HG03558 (cell line): ENCODE measurements around the gene TECPR2.

Source experiments
- ATAC-seq: cut with Tn5 transposase; IDR thresholded peaks from one replicate; pipeline ENCODE4 v1.9.1; 2021; ENCODE audit warnings: moderate number of reproducible peaks; ENCODE audit not compliant: unreplicated experiment; ENCODE audit errors: extremely low read depth

TECPR2 gene

DNA sequence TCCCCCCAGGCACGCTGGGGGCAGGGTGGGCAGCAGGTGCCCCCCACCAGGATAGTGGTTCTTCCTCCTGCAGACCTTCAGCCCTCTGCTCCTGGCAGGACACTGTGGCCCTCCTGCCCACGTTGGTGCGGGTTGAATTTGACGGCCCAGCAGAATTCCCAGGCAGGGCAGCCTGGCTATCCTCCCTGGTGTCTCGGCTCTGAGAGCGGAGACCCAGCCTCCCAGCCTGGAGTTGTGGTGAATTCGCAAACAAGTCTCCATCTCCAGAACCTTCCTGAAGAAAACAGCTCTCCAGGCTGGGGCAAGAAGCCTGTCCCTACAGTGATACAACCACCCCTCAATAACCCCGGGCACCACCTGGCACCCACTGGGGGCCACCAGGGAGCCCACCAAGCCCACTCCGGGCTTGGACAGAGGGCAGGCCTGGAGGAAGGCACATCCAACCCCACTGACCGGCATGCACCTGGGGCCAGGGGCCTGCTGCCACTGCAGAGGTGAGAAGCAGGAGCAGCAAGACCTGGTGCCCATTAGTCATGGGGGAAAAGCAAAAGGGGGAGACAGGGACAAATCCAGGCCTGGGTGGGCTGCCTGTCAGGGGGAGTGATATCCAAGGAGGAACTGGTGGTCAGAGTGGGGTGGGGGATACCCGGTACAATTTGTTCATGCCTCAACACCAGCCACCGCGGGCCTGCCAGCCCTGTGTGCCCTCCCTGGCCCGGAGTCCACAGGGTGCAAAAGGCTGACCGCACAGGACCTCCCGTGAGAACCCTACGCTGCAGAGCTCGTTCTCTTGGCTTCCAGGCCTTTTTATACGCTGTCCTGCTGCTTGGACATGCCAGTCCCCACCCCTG, 143.3 kb downstream of the TECPR2 start:
- no peak for ATAC-seq

GRCh38 chr14:102506626-102506925, 143.8 kb downstream of the TECPR2 start:
- no peak for ATAC-seq

- no peak for ATAC-seq
These were observed 144.5 kb downstream of the TECPR2 start for GRCh38 chr14:102507081-102507856.

DNA sequence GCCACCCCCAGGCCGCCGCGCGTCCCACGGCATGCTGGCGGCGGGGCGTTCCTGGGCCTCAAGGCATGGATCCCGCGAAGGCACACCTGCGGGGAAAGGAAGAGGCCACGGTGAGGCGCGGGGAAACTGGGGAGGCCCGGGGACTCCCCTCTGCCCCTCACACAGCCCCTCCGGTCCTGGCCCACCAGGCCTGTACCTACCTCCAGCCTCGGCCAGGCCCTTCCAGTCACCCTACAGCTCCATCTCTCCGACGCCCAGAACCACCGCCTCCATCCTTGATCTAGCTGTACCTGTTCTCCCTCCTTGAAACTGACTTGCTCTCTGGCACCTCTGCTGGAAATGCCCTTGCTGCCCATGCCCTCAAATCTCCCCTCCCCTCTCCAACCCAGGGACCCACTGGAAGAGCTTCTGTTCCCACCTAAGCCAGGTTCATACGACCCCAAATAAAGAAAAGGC, 145.1 kb downstream of the TECPR2 start:
- no peak for ATAC-seq

- ATAC-seq = no peak
These were observed 145.7 kb downstream of the TECPR2 start for GRCh38 chr14:102508410-102508773.

GRCh38 chr14:102508774-102509745, 146.3 kb downstream of the TECPR2 start:
- ATAC-seq = peak; percentile 25

GRCh38 chr14:102509746-102510615, 147.2 kb downstream of the TECPR2 start, which contains the start of gene ANKRD9:
TSS of gene ANKRD9 (minus strand) at chr14:102509776. CDS start at chr14:102507889, 1,887 bp downstream.
- ATAC-seq = peak; percentile 70

- no peak for ATAC-seq
These were observed 148.1 kb downstream of the TECPR2 start for GRCh38 chr14:102510616-102511520.

GRCh38 chr14:102511538-102511937, 148.8 kb downstream of the TECPR2 start:
- no peak for ATAC-seq

DNA sequence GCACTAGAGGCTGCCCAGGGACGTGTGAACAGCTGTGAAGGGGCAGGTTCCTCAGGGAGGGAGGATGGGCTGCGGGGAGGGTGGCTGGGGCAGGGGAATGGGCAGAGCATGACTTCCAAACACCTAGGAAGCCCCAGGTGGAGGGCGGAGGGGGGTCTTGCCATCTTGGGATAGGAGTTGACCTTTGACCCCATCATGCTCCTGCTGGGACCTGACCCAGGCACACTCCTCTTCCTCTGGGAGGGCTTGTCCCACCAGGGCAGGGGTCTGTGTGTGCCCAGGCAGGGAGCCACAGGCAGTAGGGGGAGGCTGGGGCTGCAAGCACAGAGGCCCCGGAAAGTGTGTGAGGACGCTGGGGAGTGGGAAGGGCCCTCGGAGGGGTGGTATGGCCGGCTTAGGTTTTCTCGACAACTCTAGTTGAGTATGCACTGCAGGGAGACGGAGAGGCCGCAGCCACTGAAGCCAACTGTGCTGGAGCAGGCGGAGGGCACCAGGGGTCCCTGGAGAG, 150.1 kb downstream of the TECPR2 start:
- no peak for ATAC-seq

DNA sequence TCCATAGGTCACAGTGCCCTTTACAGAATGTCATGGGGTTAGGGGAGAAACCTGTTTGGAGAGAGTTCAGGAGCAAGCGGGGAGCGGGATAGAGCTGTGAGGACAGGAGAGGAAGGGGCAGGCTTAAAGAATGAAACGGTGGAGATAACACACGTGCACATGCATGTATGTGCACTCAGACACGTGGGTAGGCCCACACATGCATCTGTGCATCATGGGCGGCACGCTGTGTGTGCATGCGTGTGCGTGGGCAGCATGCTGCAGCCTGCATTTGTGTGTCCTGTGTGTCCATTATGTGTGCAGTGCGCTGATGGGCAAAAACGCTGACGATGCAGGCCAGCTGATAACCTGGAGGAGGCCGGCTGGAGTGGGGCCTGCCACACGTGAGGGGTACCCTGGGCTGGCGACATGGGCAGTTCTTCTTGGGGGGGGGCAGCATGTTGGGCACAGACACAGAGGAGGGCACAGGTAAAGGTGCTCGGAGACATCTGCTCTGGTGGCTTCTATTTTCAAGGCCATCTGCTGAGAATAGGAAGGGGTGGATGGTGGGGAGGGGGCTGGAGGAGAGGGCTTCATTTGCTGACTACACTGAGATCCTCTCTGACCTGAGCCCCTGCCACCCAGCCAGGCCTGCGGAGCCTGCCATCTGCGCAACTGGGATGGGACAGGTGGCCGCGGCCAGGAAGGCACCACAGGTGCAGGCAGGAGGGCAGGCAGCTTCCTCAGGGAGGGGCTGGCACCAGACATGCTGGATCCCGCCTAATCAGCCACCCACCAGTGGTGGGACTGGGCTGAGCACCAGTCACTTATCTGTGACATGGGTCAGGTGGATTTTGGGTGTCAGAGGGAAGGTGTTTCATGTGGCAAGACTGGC, 151.4 kb downstream of the TECPR2 start:
- ATAC-seq = no peak

GRCh38 chr14:102514987-102515733, 152.4 kb downstream of the TECPR2 start:
- no peak for ATAC-seq

DNA sequence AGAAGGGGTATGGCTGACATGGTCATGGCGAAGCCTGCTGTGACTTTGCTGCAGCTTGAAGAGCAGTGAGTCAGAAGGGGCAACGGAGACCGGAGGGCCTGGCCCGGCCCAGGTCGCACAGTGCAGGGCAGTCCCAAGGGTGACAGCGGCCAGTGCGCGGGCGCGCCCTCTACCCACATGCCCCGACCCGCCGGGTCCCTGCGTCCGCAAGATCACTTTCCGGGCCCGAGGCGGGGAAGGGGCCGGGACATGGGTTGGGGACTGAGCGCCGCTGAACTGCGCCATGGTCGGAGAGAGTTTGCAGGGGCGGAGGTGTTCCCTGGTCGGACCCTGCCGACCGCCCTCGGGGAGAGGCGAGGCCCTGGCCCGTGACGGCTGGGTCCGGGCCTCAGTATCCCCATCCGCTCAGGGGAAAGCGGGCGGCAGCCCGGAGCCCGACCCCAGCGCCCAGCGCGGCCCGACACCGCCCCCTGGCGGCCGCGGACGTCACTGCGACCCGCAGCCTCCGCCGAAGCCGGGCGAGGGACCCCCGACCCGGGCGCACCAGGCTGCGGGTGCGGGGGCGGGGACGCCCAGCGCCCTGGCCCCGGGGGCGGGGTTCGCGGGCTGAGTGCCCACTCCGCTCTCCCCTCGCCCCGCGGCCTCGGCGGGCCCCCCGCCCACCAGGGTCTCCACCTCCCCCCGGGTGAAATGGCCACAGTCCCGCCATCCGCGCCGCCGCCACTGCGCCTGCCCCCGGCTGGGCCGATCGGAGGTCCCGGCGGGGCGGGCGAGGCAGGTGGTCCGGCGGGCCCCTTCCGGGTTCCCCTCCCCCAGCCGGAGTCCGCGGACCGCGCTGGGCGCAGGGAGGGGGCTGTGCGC, 154.0 kb downstream of the TECPR2 start:
- ATAC-seq = no peak

DNA sequence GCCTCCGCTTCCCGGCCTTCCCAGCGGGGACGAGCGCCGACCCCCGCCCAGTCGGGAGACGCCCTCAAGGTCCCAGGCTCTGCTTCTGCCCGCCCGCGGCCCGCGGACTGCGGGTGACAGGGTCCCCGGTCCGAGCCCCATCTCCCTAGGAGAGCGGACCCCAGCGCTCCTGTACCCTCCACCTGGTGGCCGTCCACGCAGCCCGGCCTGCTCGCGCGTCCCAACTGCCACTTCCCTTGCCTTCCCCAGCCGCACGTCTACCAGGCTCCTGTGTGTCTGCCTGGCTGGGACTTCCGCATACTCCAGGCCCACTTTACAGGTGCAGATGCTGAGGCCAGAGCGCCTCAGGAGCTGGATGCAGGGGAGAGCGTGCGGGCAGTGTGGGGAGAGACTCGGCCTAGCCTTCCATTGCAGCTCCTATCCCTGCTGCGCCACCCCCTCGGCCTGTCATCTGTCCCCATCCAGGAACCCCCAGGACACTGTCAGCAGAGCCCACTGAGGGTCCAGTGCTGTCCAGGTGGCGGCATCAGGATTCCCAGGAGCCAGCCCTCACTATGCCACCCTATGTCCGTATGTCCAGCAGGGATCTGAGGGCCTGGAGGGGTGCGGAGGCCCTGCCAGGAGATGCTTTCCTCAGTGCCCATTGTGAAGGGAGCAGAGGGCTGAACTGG, 154.8 kb downstream of the TECPR2 start:
- no peak for ATAC-seq

GRCh38 chr14:102518063-102518648, 155.4 kb downstream of the TECPR2 start:
- ATAC-seq = no peak
